HepG2 (cell line): Measurements from ENCODE around the gene RIF1. TPM values are rescaled to one million over a fixed set of nuclear protein-coding genes. Genes with fewer than 3 reads are reported as not detected.

Experiments
- ASH2L ChIP-seq: fragments of 300-600, 200-600 bp; sonication (generic); IDR thresholded peaks from 2 replicates; pipeline ENCODE4 v1.7.0; 2017; ENCODE audit warnings: low read depth, mild to moderate bottlenecking, moderate library complexity, mixed read lengths, low read length; ENCODE audit not compliant: insufficient read length
- ATF6 ChIP-seq: sonication (generic); formaldehyde crosslinking; conservative IDR thresholded peaks from 2 replicates; pipeline ENCODE4 v1.4.0; 2020; ENCODE audit warnings: missing genetic modification reagents
- DBP ChIP-seq: sonication (generic); formaldehyde crosslinking; IDR thresholded peaks from 2 replicates; pipeline ENCODE4 v1.4.0; 2020; ENCODE audit warnings: missing genetic modification reagents; ENCODE audit errors: not compliant biosample characterization
- DNMT1 ChIP-seq: sonication (generic); formaldehyde crosslinking; IDR thresholded peaks from 2 replicates; pipeline ENCODE4 v1.5.1; 2020; ENCODE audit warnings: mild to moderate bottlenecking, missing genetic modification reagents
- MEIS2 ChIP-seq: sonication (generic); formaldehyde crosslinking; IDR thresholded peaks from 2 replicates; pipeline ENCODE4 v1.9.0; 2021; ENCODE audit warnings: mild to moderate bottlenecking, missing genetic modification reagents
- PRDM15 ChIP-seq: sonication (generic); formaldehyde crosslinking; IDR thresholded peaks from 2 replicates; pipeline ENCODE4 v1.4.0; 2020; ENCODE audit warnings: missing genetic modification reagents
- RAD21 ChIP-seq: fragments of 450-650 bp; formaldehyde crosslinking; IDR thresholded peaks from 2 replicates; pipeline ENCODE4 v1.5.0; 2020; ENCODE audit warnings: mild to moderate bottlenecking
- SMAD3 ChIP-seq: sonication (generic); formaldehyde crosslinking; IDR thresholded peaks from 2 replicates; pipeline ENCODE4 v1.4.0; 2020; ENCODE audit warnings: missing genetic modification reagents
- SP4 ChIP-seq: sonication (generic); formaldehyde crosslinking; IDR thresholded peaks from 2 replicates; pipeline ENCODE4 v1.8.1; 2023; ENCODE audit warnings: mild to moderate bottlenecking, missing genetic modification reagents
- TBL1XR1 ChIP-seq: fragments of 150-350 bp; IDR thresholded peaks from 2 replicates; pipeline ENCODE4 v1.6.1; 2014; ENCODE audit warnings: borderline replicate concordance, low read length; ENCODE audit not compliant: partially characterized antibody
- U2AF1 ChIP-seq: fragments of 200-400 bp; formaldehyde crosslinking; optimal IDR thresholded peaks from 2 replicates; pipeline ENCODE3; 2017; ENCODE audit warnings: mild to moderate bottlenecking, low read depth, low read length
- ZNF180 ChIP-seq: sonication (generic); formaldehyde crosslinking; IDR thresholded peaks from 2 replicates; pipeline ENCODE4 v1.4.0; 2020; ENCODE audit warnings: low read depth, missing genetic modification reagents, borderline replicate concordance
- ZNF484 ChIP-seq: sonication (generic); formaldehyde crosslinking; IDR thresholded peaks from 2 replicates; pipeline ENCODE4 v1.5.1; 2020; ENCODE audit warnings: mild to moderate bottlenecking, low read depth, missing genetic modification reagents, borderline replicate concordance
- ZNF547 ChIP-seq: sonication (generic); formaldehyde crosslinking; IDR thresholded peaks from 2 replicates; pipeline ENCODE4 v1.5.1; 2020; ENCODE audit warnings: mild to moderate bottlenecking, missing genetic modification reagents
- ZNF615 ChIP-seq: sonication (generic); formaldehyde crosslinking; IDR thresholded peaks from 2 replicates; pipeline ENCODE4 v1.5.0; 2020; ENCODE audit warnings: mild to moderate bottlenecking, missing genetic modification reagents, borderline replicate concordance
- ZNF619 ChIP-seq: sonication (generic); formaldehyde crosslinking; IDR thresholded peaks from 2 replicates; pipeline ENCODE4 v1.4.0; 2020; ENCODE audit warnings: mild to moderate bottlenecking, missing genetic modification reagents
- ZSCAN9 ChIP-seq: IDR thresholded peaks from 2 replicates; pipeline ENCODE4 v1.6.1; 2016; ENCODE audit warnings: borderline replicate concordance
- polyA plus RNA-seq, 8 experiments: library from polyadenylated mRNA; depleted of rRNA in 3 of 8; stranded (reverse) in 7 of 8; unstranded in 1 of 8; fragments of >200 nt; fragmentation: Illumina TruSeq in 4 of 8; extraction: Trizol in 4 of 8; gene quantifications; 2 replicates each; pipeline versions ENCODE4 v1.2.1 to v1.2.3, GENCODE V29; 2011 to 2016; ENCODE audit warnings: low read depth in 4 of 8, missing spikeins in 1 of 8, mixed read lengths in 1 of 8; ENCODE audit not compliant: insufficient read depth in 1 of 8
- total RNA-seq, 5 experiments: library from RNA; depleted of rRNA; stranded (reverse); fragments of >200 nt; fragmentation: Illumina TruSeq; extraction: Trizol; gene quantifications; 2 replicates each; pipeline ENCODE4 v1.2.3, GENCODE V29; 2016; ENCODE audit warnings: low read depth in 1 of 5
- TF ChIP-seq, protein P1 (sequence below): IDR thresholded peaks from 2 replicates; pipeline ENCODE4 v1.6.1; 2016; ENCODE audit warnings: mild to moderate bottlenecking
- TF ChIP-seq, protein P2 (sequence below): sonication (generic); formaldehyde crosslinking; IDR thresholded peaks from 2 replicates; pipeline ENCODE4 v1.8.1; 2023; ENCODE audit warnings: mild to moderate bottlenecking, missing genetic modification reagents

Gene RIF1
- total and polyA plus RNA-seq, 2 of the 13 experiments (the other 11 are each of a cell fraction or from before 2014, with no cell fraction given): 12.1 to 73.6 TPM

- TF ChIP-seq DBP (peak; percentile 19), ZNF615 (0 out of 2 replicates have a peak, but pooled peaks have one; percentile 90), ZSCAN9 (CRISPR knock-in tag) (peak; percentile 70; the same call in 1 of the 2 replicates), TBL1XR1 (no peak), ZNF547 (CRISPR knock-in tag) (peak; percentile 93), ATF6 (CRISPR knock-in tag) (no peak), U2AF1 (no peak), DNMT1 (CRISPR knock-in tag) (peak; percentile 95; the same call in 1 of the 2 replicates), PRDM15 (CRISPR knock-in tag) (peak; percentile 12; the same call in 1 of the 2 replicates), SMAD3 (CRISPR knock-in tag) (peak; percentile 18; the same call in 1 of the 2 replicates), ZNF180 (CRISPR knock-in tag) (no peak), SP4 (CRISPR knock-in tag) (peak; percentile 73), ZNF484 (CRISPR knock-in tag) (no peak), ZNF619 (CRISPR knock-in tag) (peak; percentile 8; the same call in 1 of the 2 replicates), MEIS2 (no peak; the same call in 1 of the 2 replicates), RAD21 (CRISPR knock-in tag) (peak; percentile 46), ASH2L (peak; percentile 100)
- TF ChIP-seq, protein P1, sequence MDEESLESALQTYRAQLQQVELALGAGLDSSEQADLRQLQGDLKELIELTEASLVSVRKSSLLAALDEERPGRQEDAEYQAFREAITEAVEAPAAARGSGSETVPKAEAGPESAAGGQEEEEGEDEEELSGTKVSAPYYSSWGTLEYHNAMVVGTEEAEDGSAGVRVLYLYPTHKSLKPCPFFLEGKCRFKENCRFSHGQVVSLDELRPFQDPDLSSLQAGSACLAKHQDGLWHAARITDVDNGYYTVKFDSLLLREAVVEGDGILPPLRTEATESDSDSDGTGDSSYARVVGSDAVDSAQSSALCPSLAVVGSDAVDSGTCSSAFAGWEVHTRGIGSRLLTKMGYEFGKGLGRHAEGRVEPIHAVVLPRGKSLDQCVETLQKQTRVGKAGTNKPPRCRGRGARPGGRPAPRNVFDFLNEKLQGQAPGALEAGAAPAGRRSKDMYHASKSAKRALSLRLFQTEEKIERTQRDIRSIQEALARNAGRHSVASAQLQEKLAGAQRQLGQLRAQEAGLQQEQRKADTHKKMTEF (CRISPR knock-in tag): peak; percentile 94
- TF ChIP-seq, protein P2, sequence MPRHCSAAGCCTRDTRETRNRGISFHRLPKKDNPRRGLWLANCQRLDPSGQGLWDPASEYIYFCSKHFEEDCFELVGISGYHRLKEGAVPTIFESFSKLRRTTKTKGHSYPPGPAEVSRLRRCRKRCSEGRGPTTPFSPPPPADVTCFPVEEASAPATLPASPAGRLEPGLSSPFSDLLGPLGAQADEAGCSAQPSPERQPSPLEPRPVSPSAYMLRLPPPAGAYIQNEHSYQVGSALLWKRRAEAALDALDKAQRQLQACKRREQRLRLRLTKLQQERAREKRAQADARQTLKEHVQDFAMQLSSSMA (CRISPR knock-in tag): peak; percentile 68; the same call in 1 of the 2 replicates
Observed at GRCh38 chr2:151409601-151410484, at the start of gene RIF1 (continued).
